ENCODE measurements around the gene MEGF11.

Gene MEGF11

DNA sequence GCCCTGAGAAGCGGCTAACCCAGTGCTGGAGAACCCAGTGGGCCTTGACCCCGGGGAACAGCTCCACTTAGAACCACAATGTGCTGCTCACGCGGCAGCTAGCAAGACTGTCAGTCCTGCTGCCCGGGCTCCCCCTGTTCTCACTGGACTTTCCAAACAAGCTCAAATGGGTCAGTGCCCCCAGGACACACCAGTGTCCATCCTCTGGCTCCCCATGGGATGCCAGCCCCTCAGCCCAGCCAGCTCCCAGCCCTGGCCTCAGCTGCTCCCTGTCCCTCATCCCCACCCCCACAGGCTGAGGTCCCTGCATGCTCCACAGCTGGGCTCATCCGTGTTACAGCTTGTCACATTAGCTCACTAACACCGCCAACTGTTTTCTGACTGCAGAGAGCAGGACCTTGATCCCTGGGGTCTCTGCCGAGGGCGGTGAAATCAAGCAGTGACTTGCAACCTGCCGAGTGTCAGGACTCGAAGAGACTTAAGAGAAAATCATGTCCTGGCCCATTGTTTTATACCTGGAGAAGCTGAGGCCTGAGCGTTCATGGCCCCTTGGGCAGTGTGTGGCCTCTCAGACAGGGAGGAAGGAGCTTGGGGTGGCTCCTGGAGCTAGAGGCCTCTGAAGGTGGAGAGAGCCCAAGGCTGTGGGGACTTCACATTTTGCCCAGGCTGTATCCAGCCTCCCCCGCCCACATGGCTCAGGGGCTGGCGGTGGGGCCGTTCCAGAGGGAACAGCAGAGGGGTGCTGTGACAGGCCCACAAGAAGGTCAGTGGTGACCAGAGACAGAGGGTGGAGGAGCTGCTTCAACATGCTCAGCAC lies 157.5 kb downstream of the MEGF11 start:
- no peak overlapping the region for H3K4me2 ChIP-seq (ENCODE audit: low read length)
- H3K27ac ChIP-seq (ENCODE audit: low read depth, low read length, poor library complexity, severe bottlenecking): no peak overlapping the region

DNA sequence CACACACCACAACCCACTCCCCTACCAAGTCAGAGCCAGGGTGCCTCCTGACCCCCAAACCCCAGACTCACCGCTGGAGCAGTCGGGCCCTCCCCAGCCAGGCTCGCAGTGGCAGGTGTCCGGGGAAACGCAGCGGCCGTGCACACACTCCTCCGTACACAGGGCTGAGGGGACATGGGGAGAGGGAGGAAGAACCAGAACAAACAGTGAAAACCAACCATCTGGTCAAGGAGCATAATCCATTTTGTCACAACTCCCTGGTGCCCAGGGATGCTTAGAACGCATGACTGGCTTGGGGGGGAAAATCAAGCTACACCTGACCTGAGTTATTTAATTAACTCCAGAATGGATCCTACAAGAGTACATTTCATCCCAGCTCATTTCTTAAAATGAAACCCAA lies 159.2 kb downstream of the MEGF11 start:
- H3K4me2 ChIP-seq (ENCODE audit: low read length): no peak overlapping the region
- H3K9ac ChIP-seq (ENCODE audit: low read length): no peak overlapping the region
- H3K36me3 ChIP-seq (ENCODE audit: insufficient read depth, low read length): peaks cover 38% of the 10 kb centered on the region
- H3K79me2 ChIP-seq (ENCODE audit: insufficient read depth, low read length): no peaks in the 10 kb centered on the region
- H3K4me1 ChIP-seq (ENCODE audit: insufficient read depth, low read length, severe bottlenecking): no peaks in the 10 kb centered on the region
- no peaks in the 10 kb centered on the region for H3F3A ChIP-seq (ENCODE audit: insufficient read depth, low read length)
- H2AFZ ChIP-seq (ENCODE audit: low read length): no peak overlapping the region
- TF ChIP-seq, protein P1, sequence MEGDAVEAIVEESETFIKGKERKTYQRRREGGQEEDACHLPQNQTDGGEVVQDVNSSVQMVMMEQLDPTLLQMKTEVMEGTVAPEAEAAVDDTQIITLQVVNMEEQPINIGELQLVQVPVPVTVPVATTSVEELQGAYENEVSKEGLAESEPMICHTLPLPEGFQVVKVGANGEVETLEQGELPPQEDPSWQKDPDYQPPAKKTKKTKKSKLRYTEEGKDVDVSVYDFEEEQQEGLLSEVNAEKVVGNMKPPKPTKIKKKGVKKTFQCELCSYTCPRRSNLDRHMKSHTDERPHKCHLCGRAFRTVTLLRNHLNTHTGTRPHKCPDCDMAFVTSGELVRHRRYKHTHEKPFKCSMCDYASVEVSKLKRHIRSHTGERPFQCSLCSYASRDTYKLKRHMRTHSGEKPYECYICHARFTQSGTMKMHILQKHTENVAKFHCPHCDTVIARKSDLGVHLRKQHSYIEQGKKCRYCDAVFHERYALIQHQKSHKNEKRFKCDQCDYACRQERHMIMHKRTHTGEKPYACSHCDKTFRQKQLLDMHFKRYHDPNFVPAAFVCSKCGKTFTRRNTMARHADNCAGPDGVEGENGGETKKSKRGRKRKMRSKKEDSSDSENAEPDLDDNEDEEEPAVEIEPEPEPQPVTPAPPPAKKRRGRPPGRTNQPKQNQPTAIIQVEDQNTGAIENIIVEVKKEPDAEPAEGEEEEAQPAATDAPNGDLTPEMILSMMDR (IDR thresholded peaks at IDR 0.05; ENCODE audit: low read length): no peak
- no peak for TF ChIP-seq EZH2 (IDR thresholded peaks at IDR 0.05; ENCODE audit: borderline replicate concordance, low read length)
- H3K9me2 ChIP-seq (ENCODE audit: low read depth, low read length): no peaks in the 10 kb centered on the region
- no peak overlapping the region for H3K27ac ChIP-seq (ENCODE audit: low read depth, low read length, poor library complexity, severe bottlenecking)
- no peaks in the 10 kb centered on the region for H3K9me3 ChIP-seq (ENCODE audit: low read length)
- H3K27me3 ChIP-seq (ENCODE audit: insufficient read depth, low read length): no peaks in the 10 kb centered on the region
- H3K4me3 ChIP-seq (ENCODE audit: low read depth, low read length, poor library complexity, severe bottlenecking): no peak overlapping the region
- no peaks in the 10 kb centered on the region for H4K20me1 ChIP-seq (ENCODE audit: insufficient read depth, low read length)

More for the DNA sequence above, 157.5 kb downstream of the MEGF11 start:
- no peaks in the 10 kb centered on the region for H4K20me1 ChIP-seq (ENCODE audit: insufficient read depth, low read length)
- no peaks in the 10 kb centered on the region for H3K9me2 ChIP-seq (ENCODE audit: low read depth, low read length)
- H3K4me3 ChIP-seq (ENCODE audit: low read depth, low read length, poor library complexity, severe bottlenecking): no peak overlapping the region
- H3K9ac ChIP-seq (ENCODE audit: low read length): no peak overlapping the region
- TF ChIP-seq, protein P1 (IDR thresholded peaks at IDR 0.05; ENCODE audit: low read length): no peak
- no peak for TF ChIP-seq EZH2 (IDR thresholded peaks at IDR 0.05; ENCODE audit: borderline replicate concordance, low read length)
- no peaks in the 10 kb centered on the region for H3K9me3 ChIP-seq (ENCODE audit: low read length)
- H3K79me2 ChIP-seq (ENCODE audit: insufficient read depth, low read length): no peaks in the 10 kb centered on the region
- peaks cover 35% of the 10 kb centered on the region for H3K36me3 ChIP-seq (ENCODE audit: insufficient read depth, low read length)
- no peaks in the 10 kb centered on the region for H3K27me3 ChIP-seq (ENCODE audit: insufficient read depth, low read length)
- no peak overlapping the region for H2AFZ ChIP-seq (ENCODE audit: low read length)
- no peaks in the 10 kb centered on the region for H3F3A ChIP-seq (ENCODE audit: insufficient read depth, low read length)
- no peaks in the 10 kb centered on the region for H3K4me1 ChIP-seq (ENCODE audit: insufficient read depth, low read length, severe bottlenecking)

DNA sequence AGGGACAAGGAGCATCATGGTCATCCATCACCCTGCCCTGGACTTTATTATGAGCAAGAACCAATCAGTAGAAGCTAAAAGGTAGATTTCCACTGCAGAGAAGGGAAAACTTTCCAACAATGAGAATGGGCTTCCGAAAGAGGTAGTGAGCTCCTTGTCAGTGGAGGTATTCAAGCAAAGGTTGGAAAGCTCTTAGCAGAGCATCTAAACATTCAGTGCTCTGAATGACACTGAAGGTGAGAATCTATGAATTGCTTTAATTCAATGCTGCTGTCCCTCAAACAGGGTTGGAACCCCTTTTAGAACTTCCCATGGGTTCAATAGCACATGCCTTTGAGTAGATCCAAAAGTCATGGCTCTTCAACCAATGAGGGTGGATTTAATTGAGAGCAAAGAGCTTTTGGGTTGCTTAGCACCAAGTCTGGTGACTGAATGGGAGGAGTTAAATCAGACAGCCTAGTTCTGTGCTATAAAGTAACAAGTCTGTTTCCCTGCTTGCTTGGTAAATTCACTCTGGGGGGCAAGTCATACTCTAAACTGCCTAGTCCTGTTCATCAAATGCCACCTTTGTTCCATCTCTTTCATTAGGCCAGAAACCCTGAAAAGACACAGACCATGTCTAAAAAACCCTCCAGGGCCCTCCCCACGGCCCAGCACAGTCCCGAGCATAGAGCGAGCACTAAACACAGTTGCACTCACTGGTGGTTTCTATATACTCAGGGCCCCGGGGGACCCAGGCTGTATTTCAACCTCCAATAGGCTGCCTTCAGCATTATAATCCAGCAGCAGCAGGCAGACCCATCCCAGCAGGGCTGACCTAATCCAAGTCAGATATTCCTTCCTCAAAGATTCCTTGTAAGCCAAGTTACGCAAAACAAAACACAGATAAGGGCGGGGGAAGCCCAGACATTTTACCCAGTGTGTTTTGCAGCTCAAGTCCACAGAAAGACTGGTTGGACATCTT lies 161.2 kb downstream of the MEGF11 start:
- Histone ChIP-seq H2AFZ (ENCODE audit: low read length) (no peak overlapping the region), H3K9me2 (ENCODE audit: low read depth, low read length) (no peaks in the 10 kb centered on the region), H3K27me3 (ENCODE audit: insufficient read depth, low read length) (no peaks in the 10 kb centered on the region), H3F3A (ENCODE audit: insufficient read depth, low read length) (no peaks in the 10 kb centered on the region), H4K20me1 (ENCODE audit: insufficient read depth, low read length) (no peaks in the 10 kb centered on the region), H3K4me1 (ENCODE audit: insufficient read depth, low read length, severe bottlenecking) (no peaks in the 10 kb centered on the region), H3K9me3 (ENCODE audit: low read length) (no peaks in the 10 kb centered on the region), H3K27ac (ENCODE audit: low read depth, low read length, poor library complexity, severe bottlenecking) (no peak overlapping the region), H3K79me2 (ENCODE audit: insufficient read depth, low read length) (no peaks in the 10 kb centered on the region), H3K4me3 (ENCODE audit: low read depth, low read length, poor library complexity, severe bottlenecking) (no peak overlapping the region), H3K4me2 (ENCODE audit: low read length) (no peak overlapping the region), H3K9ac (ENCODE audit: low read length) (no peak overlapping the region), H3K36me3 (ENCODE audit: insufficient read depth, low read length) (peaks cover 46% of the 10 kb centered on the region)
- TF ChIP-seq, protein P1 (IDR thresholded peaks at IDR 0.05; ENCODE audit: low read length): no peak
- TF ChIP-seq EZH2 (IDR thresholded peaks at IDR 0.05; ENCODE audit: borderline replicate concordance, low read length): no peak
